Measurements from ENCODE around the gene ADARB1. TPM values are rescaled to one million over a fixed set of nuclear protein-coding genes. Genes with fewer than 3 reads are reported as not detected.

ADARB1 gene
- total and polyA plus RNA-seq, 12 donors, result 7.2 to 21.6 (median 16.1) TPM

- intact Hi-C loops (cut with DNase I), result no loop called here
- H3K9me3 ChIP-seq (replicated peaks in 1 of 3), result no peaks in the 10 kb centered on the region
- H3K27me3 ChIP-seq, result no peaks in the 10 kb centered on the region
- H3K27ac ChIP-seq, result no peak overlapping the region
- no peaks in the 10 kb centered on the region for H3K36me3 ChIP-seq (replicated peaks in 1 of 2)
- WGBS, 4 donors, result 93 to 99% (median 96%) methylated on average over 3 of the region's 3 CpGs
- TF ChIP-seq POLR2A (IDR thresholded peaks at IDR 0.05), result no peak
- TF ChIP-seq, protein P1, sequence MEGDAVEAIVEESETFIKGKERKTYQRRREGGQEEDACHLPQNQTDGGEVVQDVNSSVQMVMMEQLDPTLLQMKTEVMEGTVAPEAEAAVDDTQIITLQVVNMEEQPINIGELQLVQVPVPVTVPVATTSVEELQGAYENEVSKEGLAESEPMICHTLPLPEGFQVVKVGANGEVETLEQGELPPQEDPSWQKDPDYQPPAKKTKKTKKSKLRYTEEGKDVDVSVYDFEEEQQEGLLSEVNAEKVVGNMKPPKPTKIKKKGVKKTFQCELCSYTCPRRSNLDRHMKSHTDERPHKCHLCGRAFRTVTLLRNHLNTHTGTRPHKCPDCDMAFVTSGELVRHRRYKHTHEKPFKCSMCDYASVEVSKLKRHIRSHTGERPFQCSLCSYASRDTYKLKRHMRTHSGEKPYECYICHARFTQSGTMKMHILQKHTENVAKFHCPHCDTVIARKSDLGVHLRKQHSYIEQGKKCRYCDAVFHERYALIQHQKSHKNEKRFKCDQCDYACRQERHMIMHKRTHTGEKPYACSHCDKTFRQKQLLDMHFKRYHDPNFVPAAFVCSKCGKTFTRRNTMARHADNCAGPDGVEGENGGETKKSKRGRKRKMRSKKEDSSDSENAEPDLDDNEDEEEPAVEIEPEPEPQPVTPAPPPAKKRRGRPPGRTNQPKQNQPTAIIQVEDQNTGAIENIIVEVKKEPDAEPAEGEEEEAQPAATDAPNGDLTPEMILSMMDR (IDR thresholded peaks at IDR 0.05), result no peak
- no peak overlapping the region for H3K4me3 ChIP-seq
- peak in 1 of 7 donors; percentile 42 for DNase-seq
- peaks cover 0 to 9% of the 10 kb centered on the region in 2 donors for H3K4me1 ChIP-seq (replicated peaks in 1 of 2)
These were observed 82.1 kb downstream of the ADARB1 start for GRCh38 chr21:45156459-45156858.

DNA sequence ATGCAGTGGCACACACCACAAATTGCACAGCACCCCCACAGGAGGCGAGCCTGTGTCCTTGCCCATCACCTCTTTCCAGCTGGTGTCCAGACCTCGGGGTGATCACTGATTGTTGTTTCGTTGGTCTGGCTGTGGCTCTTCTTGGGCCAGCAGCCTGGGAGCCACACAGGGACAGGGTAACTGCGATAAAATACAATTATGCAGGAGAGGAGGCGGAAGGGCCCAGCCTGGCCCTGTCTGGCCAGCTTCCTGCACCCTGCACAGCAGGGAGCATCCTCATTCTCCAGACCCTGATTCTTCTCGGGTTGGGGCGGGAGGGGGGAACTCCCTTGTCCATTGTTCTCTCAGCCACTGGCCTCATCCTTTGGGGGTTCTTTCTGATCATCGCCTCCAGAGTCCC, 83.6 kb downstream of the ADARB1 start:
- intact Hi-C loops (cut with DNase I), result no loop called here
- TF ChIP-seq, protein P1 (IDR thresholded peaks at IDR 0.05), result no peak
- no peak for TF ChIP-seq POLR2A (IDR thresholded peaks at IDR 0.05)
- no peaks in the 10 kb centered on the region for H3K27me3 ChIP-seq
- H3K9me3 ChIP-seq (replicated peaks in 1 of 3), result no peaks in the 10 kb centered on the region
- 88 to 98% (median 91%) methylated on average over 3 to 8 of the region's 8 CpGs for WGBS, 4 donors
- no peak overlapping the region for H3K4me3 ChIP-seq
- no peak overlapping the region for H3K27ac ChIP-seq
- H3K4me1 ChIP-seq (replicated peaks in 1 of 2), result peaks cover 0 to 3% of the 10 kb centered on the region in 2 donors
- no peak for DNase-seq
- no peaks in the 10 kb centered on the region for H3K36me3 ChIP-seq (replicated peaks in 1 of 2)

- Histone ChIP-seq H3K27ac (no peak overlapping the region), H3K4me3 (no peak overlapping the region), H3K4me1 (replicated peaks in 1 of 2) (peaks cover 0 to 3% of the 10 kb centered on the region in 2 donors), H3K9me3 (replicated peaks in 1 of 3) (no peaks in the 10 kb centered on the region), H3K27me3 (no peaks in the 10 kb centered on the region), H3K36me3 (replicated peaks in 1 of 2) (no peaks in the 10 kb centered on the region)
- intact Hi-C loops (cut with DNase I), result no loop called here
- TF ChIP-seq POLR2A (IDR thresholded peaks at IDR 0.05), result no peak
- TF ChIP-seq, protein P1 (IDR thresholded peaks at IDR 0.05), result no peak
- no peak for DNase-seq
- WGBS, 4 donors, result 80 to 86% (median 83%) methylated on average over 16 of the region's 16 CpGs
These were observed 84.4 kb downstream of the ADARB1 start for GRCh38 chr21:45158491-45159423.

DNA sequence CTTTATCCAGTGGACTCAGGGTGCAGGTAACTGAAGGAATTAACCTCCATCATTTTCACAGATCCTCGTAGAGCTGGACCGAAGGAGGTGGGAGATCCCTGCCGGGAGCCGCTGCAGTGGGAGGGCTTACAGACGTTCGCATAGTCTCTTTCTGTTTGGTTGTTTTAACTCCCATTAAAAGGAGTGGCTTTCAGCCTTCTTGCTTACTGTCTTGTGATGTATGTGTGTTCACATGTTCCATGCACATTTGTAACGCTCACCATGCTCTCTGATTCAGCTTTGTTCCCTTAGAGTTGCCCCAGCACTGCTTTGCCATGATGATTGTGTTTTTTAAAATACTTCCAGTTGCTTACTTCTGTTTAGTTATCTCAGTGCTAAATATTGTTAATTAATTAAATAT, 85.8 kb downstream of the ADARB1 start:
- H3K36me3 ChIP-seq (replicated peaks in 1 of 2), result no peaks in the 10 kb centered on the region
- intact Hi-C loops (cut with DNase I), result no loop called here
- TF ChIP-seq, protein P1 (IDR thresholded peaks at IDR 0.05), result no peak
- TF ChIP-seq POLR2A (IDR thresholded peaks at IDR 0.05), result no peak
- 88 to 98% (median 94%) methylated on average over 7 of the region's 7 CpGs for WGBS, 4 donors
- H3K9me3 ChIP-seq (replicated peaks in 1 of 3), result no peaks in the 10 kb centered on the region
- H3K4me3 ChIP-seq, result no peak overlapping the region
- DNase-seq, result no peak
- peaks cover 0 to under 1% of the 10 kb centered on the region in 2 donors for H3K4me1 ChIP-seq (replicated peaks in 1 of 2)
- no peak overlapping the region for H3K27ac ChIP-seq
- no peaks in the 10 kb centered on the region for H3K27me3 ChIP-seq
